ENCODE results near the gene LZIC. TPM values are rescaled to one million over a fixed set of nuclear protein-coding genes. Genes with fewer than 3 reads are reported as not detected.

Gene LZIC
- total RNA-seq, 1 experiment from 2014 or later: 37.2 TPM

DNA sequence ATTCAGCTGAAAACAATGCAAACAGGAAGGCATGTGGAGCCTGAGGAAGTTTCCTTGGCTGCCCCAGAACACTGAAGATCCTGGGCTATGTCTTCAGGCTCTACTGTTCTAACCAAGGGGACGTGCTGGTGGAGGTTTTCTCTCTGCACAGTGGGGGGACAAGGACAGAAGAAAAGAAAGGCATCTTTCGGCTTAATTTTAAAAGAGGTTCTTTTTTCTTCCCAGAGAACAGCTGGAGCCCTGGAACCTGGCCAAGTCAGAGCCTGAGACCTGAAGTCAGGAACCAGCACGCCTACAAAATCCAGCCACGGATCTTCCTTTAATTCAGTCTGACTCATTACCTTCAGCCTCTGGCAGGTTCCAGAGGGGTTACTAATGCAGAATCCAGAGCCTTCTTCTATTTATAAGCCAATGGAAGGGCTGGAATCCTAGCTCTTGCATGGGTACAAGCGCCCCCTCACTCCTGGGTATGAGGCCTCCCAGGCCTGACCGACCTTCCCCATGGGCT is 52.9 kb downstream of the LZIC start:
- BruUV-seq (replicated peaks): no TSS peak
- H3K27me3 Mint-ChIP-seq (ENCODE audit: insufficient read depth, unreplicated experiment): no peaks in the 10 kb centered on the region
- TF ChIP-seq, protein P1, sequence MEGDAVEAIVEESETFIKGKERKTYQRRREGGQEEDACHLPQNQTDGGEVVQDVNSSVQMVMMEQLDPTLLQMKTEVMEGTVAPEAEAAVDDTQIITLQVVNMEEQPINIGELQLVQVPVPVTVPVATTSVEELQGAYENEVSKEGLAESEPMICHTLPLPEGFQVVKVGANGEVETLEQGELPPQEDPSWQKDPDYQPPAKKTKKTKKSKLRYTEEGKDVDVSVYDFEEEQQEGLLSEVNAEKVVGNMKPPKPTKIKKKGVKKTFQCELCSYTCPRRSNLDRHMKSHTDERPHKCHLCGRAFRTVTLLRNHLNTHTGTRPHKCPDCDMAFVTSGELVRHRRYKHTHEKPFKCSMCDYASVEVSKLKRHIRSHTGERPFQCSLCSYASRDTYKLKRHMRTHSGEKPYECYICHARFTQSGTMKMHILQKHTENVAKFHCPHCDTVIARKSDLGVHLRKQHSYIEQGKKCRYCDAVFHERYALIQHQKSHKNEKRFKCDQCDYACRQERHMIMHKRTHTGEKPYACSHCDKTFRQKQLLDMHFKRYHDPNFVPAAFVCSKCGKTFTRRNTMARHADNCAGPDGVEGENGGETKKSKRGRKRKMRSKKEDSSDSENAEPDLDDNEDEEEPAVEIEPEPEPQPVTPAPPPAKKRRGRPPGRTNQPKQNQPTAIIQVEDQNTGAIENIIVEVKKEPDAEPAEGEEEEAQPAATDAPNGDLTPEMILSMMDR (IDR thresholded peaks at IDR 0.05; ENCODE audit: unreplicated experiment): no peak
- H3K36me3 Mint-ChIP-seq (ENCODE audit: insufficient read depth, unreplicated experiment): peaks cover 7% of the 10 kb centered on the region
- ChIA-PET POLR2A (interaction anchor here (0.6 to 7.1 kb wide), 21 partner anchors 9 to 788 kb away, joined by 3 to 77 read pairs (median 4); partner anchors contain the start of genes CTNNBIP1, LZIC, NMNAT1 and PEX14), CTCF (interaction anchor here (0.5 to 2.0 kb wide), 10 partner anchors 12 to 710 kb away, joined by 3 to 15 read pairs (median 3); no protein-coding TSS in a partner anchor)
- intact Hi-C loops (cut with micrococcal nuclease): loop anchor here (5.0 kb wide), 1 partner anchor 52 kb away; the partner anchor contains the start of genes LZIC and NMNAT1
- peaks cover 42% of the 10 kb centered on the region for H3K4me1 Mint-ChIP-seq (ENCODE audit: insufficient read depth, unreplicated experiment)
- H3K4me3 Mint-ChIP-seq (ENCODE audit: unreplicated experiment): peak overlapping the region; percentile 59
- peak overlapping the region; percentile 81 for H3K27ac Mint-ChIP-seq (ENCODE audit: low read depth, unreplicated experiment)
- DNase-seq (ENCODE audit: unreplicated experiment): peak; percentile 96
- H3K9me3 Mint-ChIP-seq (ENCODE audit: unreplicated experiment): no peaks in the 10 kb centered on the region

- CTCF ChIA-PET: interaction anchor here (0.6 to 1.9 kb wide), 5 partner anchors 12 to 168 kb away, joined by 3 to 15 read pairs (median 3); no protein-coding TSS in a partner anchor
- no peak overlapping the region for H3K27ac Mint-ChIP-seq (ENCODE audit: low read depth, unreplicated experiment)
- intact Hi-C loops (cut with micrococcal nuclease): no loop called here
- no peak overlapping the region for H3K4me3 Mint-ChIP-seq (ENCODE audit: unreplicated experiment)
- BruUV-seq (replicated peaks): no TSS peak
- peaks cover 12% of the 10 kb centered on the region for H3K36me3 Mint-ChIP-seq (ENCODE audit: insufficient read depth, unreplicated experiment)
- H3K9me3 Mint-ChIP-seq (ENCODE audit: unreplicated experiment): no peaks in the 10 kb centered on the region
- DNase-seq (ENCODE audit: unreplicated experiment): no peak
- TF ChIP-seq, protein P1 (IDR thresholded peaks at IDR 0.05; ENCODE audit: unreplicated experiment): no peak
- H3K27me3 Mint-ChIP-seq (ENCODE audit: insufficient read depth, unreplicated experiment): no peaks in the 10 kb centered on the region
- POLR2A ChIA-PET: interaction anchor here (0.7 to 7.1 kb wide), 10 partner anchors 12 to 320 kb away, joined by 3 to 77 read pairs (median 11); partner anchors contain the start of genes CTNNBIP1, LZIC and NMNAT1
- H3K4me1 Mint-ChIP-seq (ENCODE audit: insufficient read depth, unreplicated experiment): peaks cover 41% of the 10 kb centered on the region
Observed at GRCh38 chr1:9889411-9889810, 53.8 kb downstream of the LZIC start.

DNA sequence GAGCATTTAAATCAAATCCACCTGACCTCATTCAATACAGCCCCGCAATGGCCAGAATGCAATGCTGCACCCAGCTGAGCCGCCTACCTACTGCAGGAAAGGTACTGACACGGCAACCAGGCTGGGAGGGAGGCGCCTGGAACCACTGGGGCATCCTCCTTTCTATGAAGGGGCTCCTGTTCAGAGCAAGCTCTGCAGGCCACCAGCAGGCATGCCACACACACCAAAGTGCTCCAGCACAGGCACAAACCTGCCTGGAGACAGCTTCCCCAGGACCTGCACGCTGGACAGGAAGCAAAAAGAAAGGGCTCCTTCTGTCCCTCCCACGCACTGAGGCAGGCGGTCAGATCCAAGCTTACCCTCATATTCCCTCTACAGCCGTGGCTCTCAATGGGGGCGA is 54.3 kb downstream of the LZIC start:
- Mint-ChIP-seq H3K4me1 (ENCODE audit: insufficient read depth, unreplicated experiment) (peaks cover 36% of the 10 kb centered on the region), H3K27ac (ENCODE audit: low read depth, unreplicated experiment) (no peak overlapping the region), H3K36me3 (ENCODE audit: insufficient read depth, unreplicated experiment) (peaks cover 13% of the 10 kb centered on the region), H3K9me3 (ENCODE audit: unreplicated experiment) (no peaks in the 10 kb centered on the region), H3K4me3 (ENCODE audit: unreplicated experiment) (no peak overlapping the region), H3K27me3 (ENCODE audit: insufficient read depth, unreplicated experiment) (no peaks in the 10 kb centered on the region)
- ChIA-PET CTCF (interaction anchor here (0.6 to 1.7 kb wide), 4 partner anchors 25 to 104 kb away, joined by 3 to 5 read pairs (median 3); no protein-coding TSS in a partner anchor), POLR2A (interaction anchor here (0.9 to 7.1 kb wide), 7 partner anchors 11 to 54 kb away, joined by 4 to 77 read pairs (median 22); partner anchors contain the start of genes CTNNBIP1, LZIC and NMNAT1)
- TF ChIP-seq, protein P1 (IDR thresholded peaks at IDR 0.05; ENCODE audit: unreplicated experiment): no peak
- intact Hi-C loops (cut with micrococcal nuclease): no loop called here
- no peak for DNase-seq (ENCODE audit: unreplicated experiment)
- BruUV-seq (replicated peaks): no TSS peak

DNA sequence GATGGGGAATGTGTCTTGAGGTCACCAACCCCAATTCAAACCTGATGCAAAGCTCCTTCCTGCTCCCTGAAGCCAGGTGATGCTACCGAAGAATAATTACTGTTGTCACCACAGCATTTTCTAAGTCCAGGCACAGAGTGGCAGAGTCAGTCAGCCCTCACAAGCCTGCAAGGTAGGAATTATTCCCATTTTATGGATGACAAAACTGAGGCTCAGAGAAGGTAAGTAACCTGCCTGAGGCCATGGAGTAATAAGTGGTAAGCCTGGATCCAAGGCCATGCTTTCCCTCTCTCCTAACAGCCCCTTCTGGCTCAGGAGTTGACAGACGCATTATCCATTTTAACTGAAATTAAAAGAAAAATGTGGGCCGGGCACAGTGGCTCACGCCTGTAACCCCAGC is 56.1 kb downstream of the LZIC start:
- TF ChIP-seq, protein P1 (IDR thresholded peaks at IDR 0.05; ENCODE audit: unreplicated experiment): no peak
- H3K4me1 Mint-ChIP-seq (ENCODE audit: insufficient read depth, unreplicated experiment): peaks cover 31% of the 10 kb centered on the region
- ChIA-PET CTCF (interaction anchor here (1.1 to 1.3 kb wide), 2 partner anchors 10 to 13 kb away, joined by 3 to 7 read pairs; no protein-coding TSS in a partner anchor), POLR2A (no interaction called here)
- H3K9me3 Mint-ChIP-seq (ENCODE audit: unreplicated experiment): no peaks in the 10 kb centered on the region
- peaks cover 21% of the 10 kb centered on the region for H3K36me3 Mint-ChIP-seq (ENCODE audit: insufficient read depth, unreplicated experiment)
- H3K4me3 Mint-ChIP-seq (ENCODE audit: unreplicated experiment): no peak overlapping the region
- no TSS peak for BruUV-seq (replicated peaks)
- no peak for DNase-seq (ENCODE audit: unreplicated experiment)
- H3K27ac Mint-ChIP-seq (ENCODE audit: low read depth, unreplicated experiment): no peak overlapping the region
- no peaks in the 10 kb centered on the region for H3K27me3 Mint-ChIP-seq (ENCODE audit: insufficient read depth, unreplicated experiment)
- intact Hi-C loops (cut with micrococcal nuclease): no loop called here
